K562 (cell line): ENCODE results near the gene WDCP. TPM values are rescaled to one million over a fixed set of nuclear protein-coding genes. Genes with fewer than 3 reads are reported as not detected.

Source experiments
- ATAC-seq: fragments of 200-7000 bp; cut with Tn5 transposase; 3 replicates; pipeline ENCODE4 v1.9.1; 2020; ENCODE audit warnings: moderate library complexity
- BruUV-seq: library from RNA; stranded (reverse); fragments of 400-500 nt; replicated peaks from 2 replicates; lab custom pipeline; 2021; lab: Mats Ljungman, UMichigan
- CTCF ChIA-PET: fragments of 300-600 bp; formaldehyde crosslinking; extraction: SDS; loops from one replicate; lab custom pipeline; 2021; ENCODE audit warnings: low intra/inter-chr PET ratio; lab: Yijun Ruan, JAX
- POLR2A ChIA-PET: fragments of 300-600, 350-650 bp; sonication (Branson Sonifier 250); formaldehyde crosslinking; extraction: SDS; loops from one replicate; lab custom pipeline; 2021; ENCODE audit warnings: antibody characterized with exemption, inconsistent platforms; lab: Yijun Ruan, JAX
- DNase-seq, 4 experiments: peaks; one replicate each; pipeline versions ENCODE4 v3.0.0 to v3.0.0-alpha.2; 2011 to 2018; ENCODE audit warnings: low spot score in 3 of 4, mixed read lengths in 3 of 4; ENCODE audit errors: extremely low read depth in 1 of 4
- FAIRE-seq: peaks from 2 replicates; lab custom pipeline; 2011; peaks lifted over from hg19 to GRCh38; lab: Jason Lieb, UNC
- H2AFZ ChIP-seq: 2 replicates; pipeline ENCODE4 v1.6.0; 2011; ENCODE audit warnings: low read depth, low read length, control low read depth, inconsistent platforms
- H3K27ac ChIP-seq: fragments of 200-600 bp; 3 replicates; pipeline ENCODE4 v1.8.0; 2011; ENCODE audit warnings: low read depth, mild to moderate bottlenecking, control low read depth, inconsistent platforms, low read length, moderate library complexity, mixed read lengths; ENCODE audit errors: extremely low read depth
- H3K27me3 ChIP-seq, 2 experiments: fragments of 300-600 bp in 1 of 2; 2 replicates in 1 of 2; 3 replicates in 1 of 2; pipeline versions ENCODE4 v1.6.0 to v1.8.0; 2011; ENCODE audit warnings: inconsistent platforms in 2 of 2, low read length in 2 of 2, mild to moderate bottlenecking in 1 of 2, mixed read lengths in 1 of 2, moderate library complexity in 1 of 2; ENCODE audit not compliant: control insufficient read depth in 2 of 2, insufficient read depth in 2 of 2
- H3K36me3 ChIP-seq: fragments of 300-600 bp; 3 replicates; pipeline ENCODE4 v1.8.0; 2011; ENCODE audit warnings: mild to moderate bottlenecking, low read length, inconsistent platforms; ENCODE audit not compliant: control insufficient read depth, insufficient read depth
- H3K4me1 ChIP-seq, 2 experiments: fragments of 200-600 bp in 1 of 2; replicated peaks in 1 of 2; 2 replicates in 1 of 2; 3 replicates in 1 of 2; pipeline versions ENCODE4 v1.5.1 to v1.8.0; 2011; ENCODE audit warnings: inconsistent platforms in 2 of 2, low read length in 2 of 2, mild to moderate bottlenecking in 1 of 2, mixed read lengths in 1 of 2, moderate library complexity in 1 of 2; ENCODE audit not compliant: control insufficient read depth in 2 of 2, insufficient read depth in 2 of 2
- H3K4me2 ChIP-seq: 2 replicates; pipeline ENCODE4 v1.6.1; 2011; ENCODE audit warnings: low read length, control low read depth, inconsistent platforms, mixed read lengths; ENCODE audit not compliant: insufficient read depth
- H3K4me3 ChIP-seq: fragments of 200-600 bp; sonication (generic), shearing (Covaris generic); 2 replicates; pipeline ENCODE4 v1.5.1; 2016; ENCODE audit warnings: control low read depth, inconsistent platforms
- H3K79me2 ChIP-seq: fragments of 200-600 bp; 3 replicates; pipeline ENCODE4 v1.8.0; 2011; ENCODE audit warnings: low read length, inconsistent platforms; ENCODE audit not compliant: control insufficient read depth, insufficient read depth
- H3K9ac ChIP-seq, 2 experiments: 2 replicates each; pipeline versions ENCODE4 v1.6.0 to v1.6.1; 2011; ENCODE audit warnings: low read depth in 2 of 2, low read length in 2 of 2, control low read depth in 1 of 2, inconsistent platforms in 1 of 2, mild to moderate bottlenecking in 1 of 2, mixed read lengths in 1 of 2; ENCODE audit not compliant: insufficient read depth in 1 of 2
- H3K9me1 ChIP-seq: one replicate; pipeline ENCODE4 v1.6.0; 2011; ENCODE audit warnings: inconsistent platforms, mild to moderate bottlenecking, low read length, moderate library complexity; ENCODE audit not compliant: control insufficient read depth, insufficient read depth
- H3K9me3 ChIP-seq: replicated peaks from 2 replicates; pipeline ENCODE4 v1.5.1; 2011; ENCODE audit warnings: low read depth, low read length, inconsistent platforms; ENCODE audit not compliant: control insufficient read depth, insufficient read depth
- H4K20me1 ChIP-seq: replicated peaks from 2 replicates; pipeline ENCODE4 v1.6.1; 2011; ENCODE audit warnings: low read length, inconsistent platforms, mixed read lengths; ENCODE audit not compliant: control insufficient read depth, insufficient read depth
- ASH1L ChIP-seq: fragments of 450-650 bp; IDR thresholded peaks from 2 replicates; pipeline ENCODE4 v1.6.1; 2018; ENCODE audit warnings: borderline replicate concordance, mild to moderate bottlenecking, low read depth; ENCODE audit not compliant: partially characterized antibody
- ATF2 ChIP-seq: sonication (generic); formaldehyde crosslinking; IDR thresholded peaks from 2 replicates; pipeline ENCODE4 v1.8.1; 2022; ENCODE audit warnings: missing genetic modification reagents
- HMG20A ChIP-seq: fragments of 450-650 bp; formaldehyde crosslinking; conservative IDR thresholded peaks from 2 replicates; pipeline ENCODE4 v1.4.0; 2020; ENCODE audit warnings: mild to moderate bottlenecking, mixed read lengths
- HNRNPUL1 ChIP-seq: fragments of 200-400 bp; formaldehyde crosslinking; IDR thresholded peaks from 2 replicates; pipeline ENCODE4 v1.6.1; 2017; ENCODE audit warnings: low read length
- MCM7 ChIP-seq, 2 experiments: fragments of 450-650 bp; IDR thresholded peaks; 2 replicates each; pipeline ENCODE4 v1.6.1; 2016 to 2018
- MYBL2 ChIP-seq, 2 experiments: fragments of 450-650 bp in 1 of 2; sonication (generic) in 1 of 2; formaldehyde crosslinking in 1 of 2; IDR thresholded peaks; 2 replicates each; pipeline versions ENCODE4 v1.6.1 to v1.8.1; 2017 to 2022; ENCODE audit warnings: borderline replicate concordance in 1 of 2, inconsistent platforms in 1 of 2, low read depth in 1 of 2, mild to moderate bottlenecking in 1 of 2, missing genetic modification reagents in 1 of 2, moderate library complexity in 1 of 2
- NRF1 ChIP-seq, 2 experiments: fragments of 450-650 bp; IDR thresholded peaks in 1 of 2; conservative IDR thresholded peaks in 1 of 2; 2 replicates each; pipeline ENCODE4 v1.6.1; 2014; ENCODE audit warnings: mild to moderate bottlenecking in 2 of 2
- PHB ChIP-seq: fragments of 250-450 bp; sonication (Bioruptor Pico); IDR thresholded peaks from 2 replicates; pipeline ENCODE4 v1.5.0; 2021
- PML ChIP-seq: IDR thresholded peaks from 2 replicates; pipeline ENCODE4 v1.6.1; 2012; ENCODE audit warnings: low read length, inconsistent platforms
- POLR2B ChIP-seq: fragments of 450-650 bp; IDR thresholded peaks from 2 replicates; pipeline ENCODE4 v1.6.1; 2018; ENCODE audit warnings: low read depth; ENCODE audit not compliant: partially characterized antibody
- POLR2G ChIP-seq: fragments of 200-400 bp; formaldehyde crosslinking; IDR thresholded peaks from 2 replicates; pipeline ENCODE4 v1.6.1; 2017; ENCODE audit warnings: low read depth, mild to moderate bottlenecking, antibody characterized with exemption, low read length, moderate library complexity
- RBFOX2 ChIP-seq: fragments of 200-400 bp; formaldehyde crosslinking; IDR thresholded peaks from 2 replicates; pipeline ENCODE4 v1.6.1; 2017; ENCODE audit warnings: low read depth, mild to moderate bottlenecking, low read length, moderate library complexity
- RBM17 ChIP-seq: fragments of 200-400 bp; formaldehyde crosslinking; IDR thresholded peaks from 2 replicates; pipeline ENCODE4 v1.6.1; 2017; ENCODE audit warnings: low read depth, mild to moderate bottlenecking, low read length, borderline replicate concordance
- RBM34 ChIP-seq: fragments of 200-400 bp; formaldehyde crosslinking; IDR thresholded peaks from 2 replicates; pipeline ENCODE4 v1.6.1; 2018; ENCODE audit warnings: low read length, borderline replicate concordance; ENCODE audit not compliant: insufficient read depth
- TSC22D4 ChIP-seq: fragments of 450-650 bp; IDR thresholded peaks from 2 replicates; pipeline ENCODE4 v1.6.1; 2016; ENCODE audit warnings: missing genetic modification characterization, missing biosample characterization, control low read depth
- VEZF1 ChIP-seq: fragments of 200-800 bp; sonication (Bioruptor generic); IDR thresholded peaks from 2 replicates; pipeline ENCODE4 v1.6.1; 2017; ENCODE audit warnings: missing genetic modification characterization, missing compliant biosample characterization
- ZNF146 ChIP-seq: IDR thresholded peaks from one replicate; pipeline ENCODE4 v1.6.1; 2018; ENCODE audit warnings: missing compliant biosample characterization; ENCODE audit not compliant: unreplicated experiment
- ZNF280A ChIP-seq: fragments of 450-650 bp; IDR thresholded peaks from 2 replicates; pipeline ENCODE4 v1.6.1; 2018; ENCODE audit warnings: mild to moderate bottlenecking, low read depth; ENCODE audit not compliant: partially characterized antibody
- ZNF324 ChIP-seq: fragments of 250-450 bp; sonication (Bioruptor Pico); IDR thresholded peaks from 2 replicates; pipeline ENCODE4 v1.4.0; 2020; ENCODE audit warnings: mild to moderate bottlenecking
- WGBS: fragments of 100-300 bp; shearing (Covaris generic); methylation state at CpG from one replicate; pipeline ENCODE4 v1.1.6; 2016; ENCODE audit warnings: low coverage, mixed read lengths; ENCODE audit not compliant: insufficient coverage; ENCODE audit errors: missing lambda C conversion rate; 5-methylcytosine and 5-hydroxymethylcytosine counted together
- in situ Hi-C: fragments of 300-500 bp; cut with MboI; formaldehyde crosslinking; loops from 4 replicates; pipeline ENCODE4 v1.15.0; 2018; ENCODE audit warnings: inconsistent platforms, mixed read lengths
- intact Hi-C: fragments of 100-400 bp; cut with micrococcal nuclease; formaldehyde crosslinking; loops from 2 replicates; pipeline ENCODE4 v1.14.2; 2022
- polyA plus RNA-seq, 8 experiments: library from polyadenylated mRNA; depleted of rRNA in 4 of 8; stranded (reverse) in 5 of 8; unstranded in 3 of 8; fragments of >200 nt; fragmentation: Nextera tagmentation in 2 of 8; fragmentation: Illumina TruSeq in 1 of 8; extraction: Ambion mirVana in 2 of 8; extraction: Trizol in 1 of 8; gene quantifications; 2 replicates each; pipeline versions ENCODE4 v1.2.1 to v1.2.3, GENCODE V29; 2011 to 2014; ENCODE audit warnings: inconsistent platforms in 1 of 8, missing spikeins in 1 of 8
- total RNA-seq, 7 experiments: library from RNA; depleted of rRNA in 6 of 7; stranded (reverse); fragments of >200 nt in 6 of 7; fragmentation: Illumina TruSeq in 2 of 7; extraction: Trizol in 2 of 7; gene quantifications; 2 replicates each; pipeline versions ENCODE4 v1.2.1 to v1.2.3, GENCODE V29; 2011 to 2021; ENCODE audit warnings: low replicate concordance in 1 of 7

The WDCP gene
- total and polyA plus RNA-seq, 9 of the 15 experiments (the other 6 are each of a cell fraction or from before 2014, with no cell fraction given), result 10.1 to 41.4 (median 21.8) TPM

- H3K4me2 ChIP-seq, result peak within 1 kb of the TSS; percentile 75
- H3K9me3 ChIP-seq, result no peaks in the 10 kb centered on the region
- 1% methylated on average over 15 of the region's 52 CpGs for WGBS
- H3K27ac ChIP-seq, result no peak within 1 kb of the TSS
- peaks cover 3% of the 10 kb centered on the region; the same call in 1 of the 3 replicates for H3K36me3 ChIP-seq
- peaks cover 10 to 11% of the 10 kb centered on the region in 2 experiments; a peak in 4 of 5 replicates for H3K27me3 ChIP-seq
- FAIRE-seq, result no peak
- H3K4me3 ChIP-seq, result peak within 1 kb of the TSS; percentile 47
- ChIA-PET POLR2A (interaction anchor here (0.7 to 1.8 kb wide), 4 partner anchors 11 to 24 kb away, joined by 3 to 5 read pairs (median 4); no protein-coding TSS in a partner anchor), CTCF (no interaction called here)
- H3K4me1 ChIP-seq, result peaks cover 8 to 22% of the 10 kb centered on the region in 2 experiments; a peak in 4 of 5 replicates
- in situ Hi-C loops, result no loop called here
- H2AFZ ChIP-seq, result peak within 1 kb of the TSS; percentile 69
- intact Hi-C loops, result no loop called here
- H4K20me1 ChIP-seq, result no peaks in the 10 kb centered on the region; the same call in 1 of the 2 replicates
- no peaks in the 10 kb centered on the region for H3K9me1 ChIP-seq
- peak within 1 kb of the TSS; percentile 27 to 81; a peak in 3 of 4 replicates for H3K9ac ChIP-seq
- no TSS peak for BruUV-seq
- ATAC-seq, result peak; percentile 63
- peaks cover 25% of the 10 kb centered on the region for H3K79me2 ChIP-seq
- peak; percentile 78 to 94 (median 86) for DNase-seq
- TF ChIP-seq POLR2B (no peak), PML (no peak), RBM34 (no peak), RBM17 (no peak), NRF1 (conservative IDR thresholded peaks at IDR 0.05 in 1 of 2, IDR thresholded peaks at IDR 0.05 in 1 of 2) (peak; percentile 55 to 57; a peak in 2 of 4 replicates), ASH1L (no peak), VEZF1 (CRISPR knock-in tag) (peak; percentile 61), ZNF280A (no peak), HMG20A (CRISPR knock-in tag) (no peak), ZNF324 (no peak), MYBL2 (IDR thresholded peaks at IDR 0.05; ENCODE audit: low read depth) (no peak), MYBL2 (CRISPR knock-in tag; IDR thresholded peaks at IDR 0.05; ENCODE audit: borderline replicate concordance) (no peak), POLR2G (peak; percentile 69), ZNF146 (CRISPR knock-in tag) (no peak), PHB (no peak), MCM7 (IDR thresholded peaks at IDR 0.05) (no peak), RBFOX2 (peak; percentile 39), TSC22D4 (no peak), ATF2 (no peak), HNRNPUL1 (no peak)
Measured at GRCh38 chr2:24049485-24050021, 2.4 kb upstream of the WDCP start, which contains the start of gene FKBP1B. Gene FKBP1B, plus strand, starts transcription at chr2:24049741. Its CDS starts 109 bp downstream, at chr2:24049850.
